ENCODE results near the gene MESP1. TPM values are rescaled to one million over a fixed set of nuclear protein-coding genes. Genes with fewer than 3 reads are reported as not detected.

Gene MESP1
- total RNA-seq, 1 experiment from 2014 or later: 8.8 TPM

DNA sequence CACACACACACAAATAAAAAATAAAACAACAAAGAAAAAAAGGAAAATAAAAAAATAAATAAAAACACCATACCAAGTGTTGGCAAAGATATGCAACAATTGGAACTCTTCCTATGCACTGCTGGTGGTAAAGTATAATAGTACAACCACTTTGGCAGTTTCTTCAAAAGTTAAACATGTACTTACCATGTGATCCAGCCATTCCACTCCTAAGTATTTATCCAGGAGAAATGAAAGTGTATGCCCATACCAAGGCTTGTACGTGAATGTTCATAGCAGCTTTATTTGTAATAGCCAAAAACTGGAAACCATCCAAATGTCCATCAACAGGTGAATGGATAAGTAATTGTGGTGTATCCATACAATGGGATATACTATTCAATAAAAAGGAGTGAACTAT is 43.5 kb downstream of the MESP1 start:
- no peak overlapping the region for H3K27ac ChIP-seq (ENCODE audit: low read depth, low read length)
- no peaks in the 10 kb centered on the region for H3K9me3 ChIP-seq (ENCODE audit: control insufficient read depth in 1 of 2, insufficient read depth in 1 of 2, low read depth in 1 of 2, low read length in 2 of 2)
- H2AFZ ChIP-seq (ENCODE audit: low read depth, low read length, poor library complexity, severe bottlenecking): no peak overlapping the region
- H3K9me2 ChIP-seq (ENCODE audit: insufficient read depth): no peaks in the 10 kb centered on the region
- intact Hi-C loops (cut with micrococcal nuclease): no loop called here
- ChIA-PET CTCF (no interaction called here), POLR2A (no interaction called here), RAD21 (ENCODE audit: low non-redundant PET in 1 of 2, low total read pairs in 2 of 2, uncharacterized antibody in 2 of 2, unreplicated experiment in 2 of 2) (no interaction called here)
- no peaks in the 10 kb centered on the region for H3K36me3 ChIP-seq (ENCODE audit: control insufficient read depth in 1 of 2, insufficient read depth in 2 of 2, low read length in 2 of 2)
- no peaks in the 10 kb centered on the region for H3K27me3 ChIP-seq (ENCODE audit: insufficient read depth, low read length)
- no peaks in the 10 kb centered on the region for H4K20me1 ChIP-seq (ENCODE audit: insufficient read depth)
- H3K4me3 ChIP-seq (replicated peaks in 1 of 2; ENCODE audit: low read depth in 1 of 2, low read length in 2 of 2): no peak overlapping the region
- TF ChIP-seq JUND (IDR thresholded peaks at IDR 0.05): no peak
- no peak for TF ChIP-seq CBX3 (IDR thresholded peaks at IDR 0.05; ENCODE audit: low read depth)
- TF ChIP-seq, protein P1, sequence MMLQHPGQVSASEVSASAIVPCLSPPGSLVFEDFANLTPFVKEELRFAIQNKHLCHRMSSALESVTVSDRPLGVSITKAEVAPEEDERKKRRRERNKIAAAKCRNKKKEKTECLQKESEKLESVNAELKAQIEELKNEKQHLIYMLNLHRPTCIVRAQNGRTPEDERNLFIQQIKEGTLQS (IDR thresholded peaks at IDR 0.05): no peak
- TF ChIP-seq ZNF274 (IDR thresholded peaks at IDR 0.05; ENCODE audit: low read depth, low read length): no peak
- TF ChIP-seq ELF1 (IDR thresholded peaks at IDR 0.05; ENCODE audit: borderline replicate concordance, low read depth): no peak
- TF ChIP-seq EGR1 (IDR thresholded peaks at IDR 0.05; ENCODE audit: low read depth): no peak
- TF ChIP-seq, protein P2, sequence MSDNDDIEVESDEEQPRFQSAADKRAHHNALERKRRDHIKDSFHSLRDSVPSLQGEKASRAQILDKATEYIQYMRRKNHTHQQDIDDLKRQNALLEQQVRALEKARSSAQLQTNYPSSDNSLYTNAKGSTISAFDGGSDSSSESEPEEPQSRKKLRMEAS (IDR thresholded peaks at IDR 0.05): no peak
- no peak for TF ChIP-seq POLR2A (IDR thresholded peaks at IDR 0.05; ENCODE audit: borderline replicate concordance, extremely low read depth, insufficient read depth, insufficient read length)
- TF ChIP-seq SRF (IDR thresholded peaks at IDR 0.05; ENCODE audit: low read depth): no peak
- no peak for TF ChIP-seq SP1 (IDR thresholded peaks at IDR 0.05; ENCODE audit: low read depth)
- no peak for TF ChIP-seq EZH2phosphoT487 (IDR thresholded peaks at IDR 0.05; ENCODE audit: borderline replicate concordance)
- TF ChIP-seq, protein P3, sequence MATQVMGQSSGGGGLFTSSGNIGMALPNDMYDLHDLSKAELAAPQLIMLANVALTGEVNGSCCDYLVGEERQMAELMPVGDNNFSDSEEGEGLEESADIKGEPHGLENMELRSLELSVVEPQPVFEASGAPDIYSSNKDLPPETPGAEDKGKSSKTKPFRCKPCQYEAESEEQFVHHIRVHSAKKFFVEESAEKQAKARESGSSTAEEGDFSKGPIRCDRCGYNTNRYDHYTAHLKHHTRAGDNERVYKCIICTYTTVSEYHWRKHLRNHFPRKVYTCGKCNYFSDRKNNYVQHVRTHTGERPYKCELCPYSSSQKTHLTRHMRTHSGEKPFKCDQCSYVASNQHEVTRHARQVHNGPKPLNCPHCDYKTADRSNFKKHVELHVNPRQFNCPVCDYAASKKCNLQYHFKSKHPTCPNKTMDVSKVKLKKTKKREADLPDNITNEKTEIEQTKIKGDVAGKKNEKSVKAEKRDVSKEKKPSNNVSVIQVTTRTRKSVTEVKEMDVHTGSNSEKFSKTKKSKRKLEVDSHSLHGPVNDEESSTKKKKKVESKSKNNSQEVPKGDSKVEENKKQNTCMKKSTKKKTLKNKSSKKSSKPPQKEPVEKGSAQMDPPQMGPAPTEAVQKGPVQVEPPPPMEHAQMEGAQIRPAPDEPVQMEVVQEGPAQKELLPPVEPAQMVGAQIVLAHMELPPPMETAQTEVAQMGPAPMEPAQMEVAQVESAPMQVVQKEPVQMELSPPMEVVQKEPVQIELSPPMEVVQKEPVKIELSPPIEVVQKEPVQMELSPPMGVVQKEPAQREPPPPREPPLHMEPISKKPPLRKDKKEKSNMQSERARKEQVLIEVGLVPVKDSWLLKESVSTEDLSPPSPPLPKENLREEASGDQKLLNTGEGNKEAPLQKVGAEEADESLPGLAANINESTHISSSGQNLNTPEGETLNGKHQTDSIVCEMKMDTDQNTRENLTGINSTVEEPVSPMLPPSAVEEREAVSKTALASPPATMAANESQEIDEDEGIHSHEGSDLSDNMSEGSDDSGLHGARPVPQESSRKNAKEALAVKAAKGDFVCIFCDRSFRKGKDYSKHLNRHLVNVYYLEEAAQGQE (IDR thresholded peaks at IDR 0.05; ENCODE audit: low read depth): no peak
- TF ChIP-seq TCF7L2 (IDR thresholded peaks at IDR 0.05; ENCODE audit: borderline replicate concordance, extremely low read depth, insufficient read depth, insufficient read length): no peak
- BruUV-seq (replicated peaks): no TSS peak
- no peak for ATAC-seq
- DNase-seq (ENCODE audit: low read depth, low spot score): no peak
- no peak overlapping the region for H3K4me2 ChIP-seq (ENCODE audit: low read length)
- no peaks in the 10 kb centered on the region for H3K4me1 ChIP-seq (ENCODE audit: control insufficient read depth in 1 of 2, insufficient read depth in 2 of 2, low read length in 2 of 2)
- H3K9ac ChIP-seq (ENCODE audit: low read length): no peak overlapping the region
- no peaks in the 10 kb centered on the region for H3K79me2 ChIP-seq (ENCODE audit: insufficient read depth, low read length)
